ENCODE data around the gene PAK1.
A peak's percentile ranks its signal among the peaks of the same experiment; 100 is the strongest.
"Not testable (repeated sequence)": the region's sequence is repeated elsewhere in the genome, so short reads cannot be mapped to it uniquely, and the experiment has no call there.

PAK1 gene

DNA sequence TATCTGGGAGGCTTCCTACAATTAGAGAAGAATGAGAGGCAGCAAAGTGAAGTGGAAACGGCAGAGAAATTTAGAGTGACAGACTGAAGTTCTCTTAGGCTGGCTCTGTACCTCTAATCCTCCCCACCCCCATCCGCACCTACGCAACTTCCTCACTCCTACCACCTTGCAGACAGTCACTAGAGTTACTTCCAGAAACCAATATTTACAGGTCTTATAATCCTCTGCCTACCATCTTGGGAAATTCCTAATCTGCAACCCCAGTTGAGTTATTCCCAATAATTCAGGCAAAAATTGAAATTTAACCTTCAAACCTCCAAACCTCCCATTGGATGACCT, 71.7 kb downstream of the PAK1 start:
- no peak for DNase-seq (ENCODE audit: low spot score)

DNA sequence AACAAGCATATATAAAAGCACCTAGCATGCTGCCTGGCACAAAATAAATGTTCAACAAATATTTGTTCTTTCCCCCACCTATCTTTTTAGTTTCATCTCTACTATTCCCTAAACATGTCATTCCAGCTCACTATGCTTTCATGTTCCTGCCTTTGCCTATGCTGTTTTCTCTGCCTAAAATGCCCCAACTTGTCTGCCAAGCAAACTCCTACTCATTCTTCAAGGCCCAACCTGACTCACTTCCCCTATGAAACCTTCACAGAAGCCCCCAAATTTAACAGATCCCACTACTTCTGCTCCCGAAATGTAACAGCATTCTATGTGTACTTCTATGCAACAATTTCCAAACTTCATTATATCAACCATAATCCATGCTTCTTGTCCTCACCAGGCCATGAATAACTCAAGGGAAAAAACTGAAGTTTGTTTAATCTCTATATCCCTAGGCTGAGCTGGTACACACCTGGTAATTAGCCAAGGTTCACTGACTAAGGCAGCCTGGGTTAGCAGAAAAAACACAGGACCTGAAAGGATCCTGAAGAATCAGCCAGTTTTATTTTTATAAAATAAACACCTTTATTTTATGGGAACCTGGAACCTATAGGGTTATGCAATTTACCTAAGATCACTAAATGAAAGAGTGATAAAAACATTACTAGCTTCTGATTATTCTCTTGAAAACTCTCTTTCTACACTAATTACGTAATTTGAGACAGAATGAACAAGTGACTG, 72.2 kb downstream of the PAK1 start:
- no peak for DNase-seq (ENCODE audit: low spot score)

DNA sequence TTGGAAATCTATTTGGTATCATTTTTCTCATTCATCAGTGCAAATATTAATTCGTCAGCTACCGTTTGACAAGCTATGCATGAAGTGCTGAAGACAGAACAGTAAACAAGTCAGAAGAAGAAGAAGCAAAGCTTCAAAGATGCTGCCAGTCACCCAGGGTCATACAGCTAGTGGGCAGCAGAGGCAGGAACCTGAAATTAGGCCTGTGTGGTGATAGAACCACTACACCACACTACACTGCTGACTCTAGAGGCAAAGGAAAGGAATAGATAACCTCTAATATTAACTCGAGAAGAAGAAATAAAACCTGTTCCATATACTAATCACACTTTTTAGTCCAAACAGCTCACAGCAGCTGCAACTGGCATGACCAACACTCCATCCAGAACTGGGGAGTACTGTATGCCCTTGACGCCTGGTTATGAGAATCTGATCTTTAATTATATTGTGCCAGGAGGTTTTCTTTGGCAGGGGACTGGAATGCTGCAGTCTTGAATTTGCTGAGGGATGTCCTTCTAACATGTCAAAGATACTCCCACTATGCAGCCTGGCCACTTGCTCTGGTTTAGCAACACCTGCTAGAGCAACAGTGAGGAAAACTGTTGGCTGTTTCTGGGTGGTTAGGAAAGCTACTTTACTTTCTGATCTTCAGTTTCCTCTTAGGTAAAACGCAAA, 73.0 kb downstream of the PAK1 start:
- DNase-seq (ENCODE audit: low spot score): no peak

DNA sequence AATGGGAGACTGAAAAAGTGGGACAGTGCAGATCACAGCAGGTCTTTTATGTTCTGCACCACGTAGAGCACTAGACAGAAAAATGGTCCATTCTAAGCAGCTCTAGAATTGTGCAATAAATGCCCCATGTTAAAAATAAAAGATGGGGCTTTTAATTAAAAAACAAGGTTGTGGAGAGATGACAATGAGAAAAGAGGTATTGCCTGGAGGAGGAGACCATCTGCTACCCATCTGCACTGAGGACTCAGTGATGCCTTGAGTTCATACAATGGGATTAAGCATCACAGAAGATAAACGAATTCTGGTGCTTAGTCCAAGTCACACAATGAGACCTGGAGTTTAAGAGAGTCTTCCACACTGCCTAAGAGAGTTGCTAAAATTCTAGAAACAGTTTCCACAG, 73.6 kb downstream of the PAK1 start:
- no peak for DNase-seq (ENCODE audit: low spot score)

DNA sequence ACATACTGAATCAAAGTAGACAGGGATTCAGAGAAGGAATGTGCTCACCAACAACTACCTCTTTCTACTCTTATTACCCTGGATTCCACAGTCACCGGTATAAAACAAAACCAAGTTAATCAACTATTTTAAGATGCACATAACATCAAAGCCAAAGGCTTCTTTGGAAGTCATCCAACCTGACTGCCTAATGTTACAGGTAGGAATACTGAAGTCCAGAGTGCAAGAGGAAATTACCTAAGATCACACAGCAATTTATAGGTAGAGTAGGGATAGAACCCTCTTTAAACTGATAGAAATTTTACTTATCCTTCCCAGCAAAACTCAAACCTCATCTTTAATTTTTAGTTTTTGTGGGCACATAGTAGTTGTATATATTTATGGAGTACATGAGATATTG, 76.3 kb downstream of the PAK1 start:
- DNase-seq (ENCODE audit: low spot score): no peak

DNA sequence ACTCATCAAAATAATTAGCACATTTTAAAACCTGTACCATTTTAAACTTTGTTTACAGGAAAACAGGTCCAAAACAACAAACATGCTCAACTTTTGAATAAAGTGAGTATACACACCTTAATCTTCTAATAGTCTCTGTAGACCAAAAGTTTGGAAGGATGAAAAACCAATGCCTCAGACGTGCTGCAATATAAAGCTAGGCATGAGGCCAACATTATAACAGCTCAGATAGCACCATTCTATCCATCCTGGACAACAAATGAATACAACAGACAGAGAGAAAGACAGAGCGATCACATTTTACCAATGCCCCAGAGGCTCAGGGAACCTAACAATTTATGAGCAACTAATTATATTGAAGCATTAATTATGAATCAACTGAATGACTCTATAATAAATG, 77.0 kb downstream of the PAK1 start:
- no peak for DNase-seq (ENCODE audit: low spot score)

DNA sequence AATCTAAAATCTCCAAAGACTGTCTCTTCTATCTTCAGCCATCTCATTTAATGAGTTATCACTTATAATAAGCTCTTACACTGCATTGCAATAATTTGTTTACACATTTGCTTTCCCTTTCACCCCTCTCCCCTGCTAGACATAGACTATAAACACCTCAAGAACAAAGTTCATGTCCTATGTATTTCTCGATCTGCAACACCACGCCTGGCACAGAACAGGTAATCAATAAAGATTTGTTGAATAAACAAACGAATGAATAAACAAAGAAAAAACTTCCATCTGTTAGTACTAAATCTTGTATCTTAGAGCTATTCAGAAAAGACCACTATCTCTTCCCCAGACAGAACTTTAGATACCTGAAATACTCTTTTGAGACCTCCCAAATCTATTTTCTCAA, 77.6 kb downstream of the PAK1 start:
- DNase-seq (ENCODE audit: low spot score): no peak

DNA sequence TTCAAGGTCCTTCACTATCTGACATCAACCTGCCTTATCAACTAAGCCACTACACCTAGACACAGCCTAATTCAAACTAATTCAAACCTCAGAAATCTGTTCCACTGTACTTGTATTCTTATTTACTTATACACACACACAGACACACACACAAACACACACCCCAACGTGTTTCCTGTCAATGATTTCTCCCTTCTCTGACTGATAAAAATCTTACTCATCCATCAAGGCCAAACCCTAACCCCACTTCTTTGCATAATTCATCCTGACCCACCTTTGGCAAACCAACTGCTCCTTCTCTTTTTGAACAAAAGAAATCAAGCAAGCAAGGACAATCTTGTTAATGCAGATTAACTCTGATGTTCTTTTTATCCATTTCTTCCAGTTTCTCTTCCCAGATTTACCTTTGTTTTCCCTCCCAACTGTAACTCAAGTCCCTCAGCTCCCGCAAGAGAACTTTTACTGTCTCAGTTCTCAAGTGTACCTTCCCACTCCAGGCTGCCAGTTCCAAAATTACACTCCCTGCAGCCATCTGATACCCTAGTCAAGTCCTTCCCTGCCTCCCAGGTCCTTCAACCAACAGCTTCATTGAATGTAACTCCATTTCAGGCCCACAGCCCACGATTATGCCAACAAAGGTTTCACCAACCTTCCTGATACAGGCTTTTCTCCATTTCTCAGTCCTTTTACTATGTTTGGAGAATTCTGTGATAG, 78.3 kb downstream of the PAK1 start:
- DNase-seq (ENCODE audit: low spot score): no peak

DNA sequence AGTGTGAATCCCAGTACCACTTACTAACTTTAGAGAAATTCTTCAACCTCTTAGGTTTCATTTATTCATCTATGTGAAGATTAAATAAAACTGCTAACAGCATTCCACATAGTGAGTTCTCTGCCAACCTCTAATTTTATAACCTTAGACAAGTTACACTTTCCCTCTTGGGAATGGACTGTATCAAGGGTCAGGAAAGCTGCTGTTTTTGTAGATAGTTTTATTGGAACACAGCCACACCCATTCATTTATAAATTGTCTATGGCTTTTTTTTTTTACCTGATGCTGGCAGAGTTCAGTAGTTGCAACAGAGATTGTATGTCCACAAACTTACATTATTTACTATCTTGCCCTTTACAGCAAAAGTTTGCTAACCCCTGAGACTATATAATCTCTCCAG, 81.1 kb downstream of the PAK1 start:
- DNase-seq (ENCODE audit: low spot score): no peak

DNA sequence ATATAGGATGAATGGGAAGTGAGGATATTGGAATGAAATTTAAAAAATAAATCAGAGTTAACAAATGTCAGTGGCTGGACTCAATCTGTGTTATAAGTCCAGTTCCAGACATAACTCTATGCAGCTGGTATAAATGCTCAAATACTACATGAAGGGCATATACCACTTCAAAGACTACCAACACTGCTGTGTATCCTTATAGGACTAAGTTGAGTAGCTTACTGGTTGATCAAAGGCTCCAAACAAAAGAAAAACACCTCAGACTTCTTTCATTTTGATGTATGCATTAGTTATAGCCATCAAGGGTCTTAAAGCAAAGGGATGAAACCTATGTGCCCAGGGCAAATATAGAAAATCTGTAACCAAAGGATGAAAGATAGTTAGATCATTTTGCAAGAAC, 86.2 kb downstream of the PAK1 start:
- no peak for DNase-seq (ENCODE audit: low spot score)

DNA sequence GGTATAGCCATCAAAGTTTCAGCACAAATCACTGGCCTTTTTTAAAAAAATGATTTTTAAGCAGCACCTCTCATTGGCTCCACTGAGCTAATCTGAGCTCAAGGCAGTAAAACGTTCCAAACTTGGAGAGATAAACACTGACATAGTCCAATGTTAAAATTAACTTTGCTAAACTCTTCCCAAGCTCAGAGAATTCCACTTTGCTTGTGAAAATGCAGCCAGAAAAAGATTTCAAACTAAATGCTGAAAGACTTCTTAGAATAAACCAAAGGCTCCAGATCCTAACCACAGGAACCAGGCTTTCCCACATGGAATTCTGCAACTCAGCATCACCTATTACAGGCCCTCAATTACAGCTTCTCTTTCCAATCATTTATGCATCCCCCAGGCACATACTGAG, 87.7 kb downstream of the PAK1 start:
- no peak for DNase-seq (ENCODE audit: low spot score)

DNA sequence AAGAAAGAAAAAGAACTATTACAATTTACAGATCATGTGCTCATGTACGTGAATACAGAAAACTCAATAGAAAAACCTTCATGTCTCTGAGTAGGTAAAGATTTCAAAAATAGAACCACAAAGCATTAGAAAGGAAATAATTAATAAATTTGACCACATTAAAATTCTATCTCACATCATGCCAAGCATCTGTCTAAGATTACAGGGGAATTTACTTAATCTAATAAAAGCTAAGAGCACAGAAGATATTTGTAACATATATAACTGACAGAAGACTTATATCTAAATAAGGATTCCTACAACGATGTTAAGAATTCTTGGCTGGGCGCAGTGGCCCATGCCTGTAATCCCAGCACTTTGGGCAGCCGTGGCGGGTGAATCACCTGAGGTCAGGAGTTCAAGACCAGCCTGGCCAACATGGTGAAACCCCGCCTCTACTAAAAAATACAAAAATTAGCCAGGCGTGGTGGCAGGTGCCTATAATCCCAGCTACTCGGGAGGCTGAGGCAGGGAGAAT, 88.6 kb downstream of the PAK1 start:
- DNase-seq (ENCODE audit: low spot score): not testable (repeated sequence)

DNA sequence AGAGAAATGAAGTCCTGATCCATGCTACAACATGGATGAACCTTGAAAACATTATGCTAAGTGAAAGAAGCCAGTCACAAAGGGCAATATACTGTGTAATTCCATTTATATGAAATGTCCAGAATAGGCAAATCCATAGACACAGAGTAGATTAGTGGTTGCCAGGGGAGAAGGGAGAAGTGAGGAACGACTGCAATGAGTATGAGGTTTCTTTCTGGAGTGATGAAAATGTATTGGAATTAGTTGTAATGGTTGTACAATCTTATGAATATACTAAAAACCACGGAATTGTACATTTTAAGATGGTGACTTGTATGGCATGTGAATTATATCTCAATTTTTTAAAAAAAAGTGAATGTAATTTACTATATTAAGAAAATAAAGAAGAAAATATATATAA, 89.3 kb downstream of the PAK1 start:
- DNase-seq (ENCODE audit: low spot score): no peak

DNA sequence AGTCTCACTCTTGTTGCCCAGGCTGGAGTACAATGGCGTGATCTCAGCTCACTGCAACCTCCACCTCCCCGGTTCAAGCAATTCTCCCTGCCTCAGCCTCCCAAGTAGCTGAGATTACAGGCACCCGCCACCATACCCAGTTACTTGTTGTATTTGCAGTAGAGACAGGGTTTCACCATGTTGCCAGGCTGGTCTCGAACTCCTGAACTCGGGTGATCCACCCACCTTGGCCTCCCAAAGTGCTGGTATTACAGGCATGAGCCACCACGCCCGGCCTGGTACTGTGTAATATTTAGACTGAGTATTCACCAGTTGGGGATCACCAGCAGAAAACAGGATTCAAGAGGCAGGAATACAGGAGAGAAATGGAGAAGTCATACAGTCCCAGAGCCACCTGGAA, 90.5 kb downstream of the PAK1 start:
- DNase-seq (ENCODE audit: low spot score): not testable (repeated sequence)

DNA sequence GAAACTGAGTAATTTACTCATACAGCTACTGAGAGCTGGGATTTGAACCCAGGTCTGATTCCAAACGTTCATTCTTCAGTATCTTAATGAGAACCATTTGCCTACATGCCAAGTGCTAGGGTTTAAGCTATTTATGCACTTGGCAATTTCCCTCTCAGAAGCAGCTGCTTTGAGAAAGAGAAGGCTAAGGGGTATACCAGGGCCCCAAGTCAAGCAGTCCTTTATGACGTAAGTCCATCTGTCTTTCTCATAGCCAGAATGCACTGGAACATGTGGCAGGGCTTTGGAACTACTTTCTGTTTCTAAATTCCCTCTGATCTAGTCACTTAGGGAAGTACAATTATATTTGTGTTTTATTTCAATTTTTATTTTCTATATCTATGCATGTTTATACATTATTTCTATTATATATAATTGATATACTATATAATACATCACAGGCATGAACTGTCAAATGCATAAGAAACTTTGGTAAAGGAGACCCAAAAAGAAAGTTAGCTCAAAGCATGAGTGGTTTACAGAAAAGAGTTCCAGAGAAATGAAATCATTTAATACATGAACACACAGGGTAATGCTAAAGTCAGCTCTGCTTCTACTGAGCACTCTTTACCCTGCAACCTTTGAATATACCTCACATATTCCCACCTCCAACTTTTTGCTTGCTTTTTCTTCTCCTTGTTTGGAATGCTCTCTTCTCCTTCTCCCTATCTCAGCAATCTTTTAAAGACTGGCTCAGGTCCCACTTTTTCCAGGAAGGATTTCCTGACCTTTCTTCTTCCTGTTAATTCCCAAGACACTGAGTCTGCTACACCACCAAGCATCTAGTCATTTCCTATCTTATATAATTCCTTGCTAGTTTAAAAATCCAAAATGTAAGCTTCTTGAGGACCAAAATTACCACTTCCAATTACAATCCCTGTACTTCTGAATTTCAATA, 91.9 kb downstream of the PAK1 start:
- DNase-seq (ENCODE audit: low spot score): peak; percentile 65

DNA sequence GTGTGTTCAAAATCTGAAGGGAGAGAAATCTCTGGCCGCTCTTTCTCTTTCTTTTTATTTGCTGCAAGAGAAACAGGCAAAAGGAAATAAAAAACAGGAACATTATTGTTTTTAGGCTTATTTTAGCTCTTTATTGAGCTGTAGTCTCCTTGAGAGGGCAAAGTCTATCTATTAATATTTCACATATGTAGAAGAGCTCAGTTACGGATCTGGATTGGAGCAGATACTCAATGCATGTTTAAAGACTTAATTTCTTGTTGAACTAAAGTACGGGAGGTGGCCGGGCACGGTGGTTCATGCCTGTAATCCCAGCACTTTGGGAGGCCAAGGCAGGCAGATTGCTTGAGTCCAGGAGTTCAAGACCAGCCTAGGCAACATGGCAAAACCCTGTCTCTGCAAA, 94.0 kb downstream of the PAK1 start:
- DNase-seq (ENCODE audit: low spot score): no peak

DNA sequence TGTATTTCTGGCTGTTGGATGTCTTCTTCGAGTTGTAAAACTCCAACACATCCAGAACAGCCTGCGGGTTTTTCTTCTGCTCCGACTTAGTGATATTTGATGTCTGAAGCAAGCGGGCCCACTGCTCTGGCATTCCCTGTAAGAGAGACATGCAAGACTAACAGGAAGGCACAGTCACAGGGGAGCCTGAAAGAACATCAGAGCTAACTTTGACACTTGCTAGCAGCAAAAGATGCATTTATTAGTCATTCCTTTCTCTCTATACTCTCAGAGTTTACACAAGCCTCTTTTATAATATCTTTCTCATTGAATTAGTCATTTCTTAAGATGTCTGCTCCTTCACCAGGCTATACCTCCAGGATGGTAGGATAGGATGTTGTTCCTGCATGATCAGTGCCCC, 94.6 kb downstream of the PAK1 start:
- DNase-seq (ENCODE audit: low spot score): peak; percentile 77

DNA sequence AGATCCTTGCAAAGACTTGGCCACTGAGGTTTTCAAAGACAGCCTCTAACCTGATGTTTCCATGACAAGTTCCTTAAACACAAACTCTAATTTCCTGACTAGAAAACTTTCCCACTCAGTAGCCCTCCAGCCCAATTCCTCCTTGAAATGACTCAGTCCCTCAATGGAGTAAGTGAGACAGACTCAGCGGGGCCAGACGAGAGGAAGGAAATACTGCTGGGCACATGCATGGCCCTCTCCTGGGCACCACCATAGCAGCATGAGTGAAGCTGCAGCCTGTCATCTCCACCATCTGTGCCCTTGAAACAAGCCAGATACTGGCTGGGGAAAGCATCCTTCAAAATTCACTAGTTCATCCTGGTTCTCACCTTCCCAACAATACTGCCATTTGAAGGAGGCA, 96.2 kb downstream of the PAK1 start:
- peak; percentile 86 for DNase-seq (ENCODE audit: low spot score)

DNA sequence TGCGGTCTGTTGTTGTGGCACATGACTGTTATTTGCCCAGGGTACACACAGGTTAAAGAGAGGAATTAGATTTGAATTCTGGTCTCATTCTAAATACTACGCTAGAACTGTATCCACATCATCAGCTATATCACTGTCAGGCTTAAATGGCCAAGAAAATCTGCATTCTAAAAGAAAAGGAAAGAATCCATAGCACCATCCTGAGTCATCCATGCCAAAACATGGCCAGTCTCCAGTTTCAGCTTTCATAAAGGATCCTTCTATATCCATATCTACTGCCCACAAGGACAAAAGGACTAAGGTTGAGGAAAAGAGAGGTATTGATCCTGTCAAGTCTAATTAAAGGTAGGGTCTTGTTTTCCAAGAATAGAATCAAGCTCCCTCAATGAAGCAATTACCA, 98.8 kb downstream of the PAK1 start:
- no peak for DNase-seq (ENCODE audit: low spot score)

DNA sequence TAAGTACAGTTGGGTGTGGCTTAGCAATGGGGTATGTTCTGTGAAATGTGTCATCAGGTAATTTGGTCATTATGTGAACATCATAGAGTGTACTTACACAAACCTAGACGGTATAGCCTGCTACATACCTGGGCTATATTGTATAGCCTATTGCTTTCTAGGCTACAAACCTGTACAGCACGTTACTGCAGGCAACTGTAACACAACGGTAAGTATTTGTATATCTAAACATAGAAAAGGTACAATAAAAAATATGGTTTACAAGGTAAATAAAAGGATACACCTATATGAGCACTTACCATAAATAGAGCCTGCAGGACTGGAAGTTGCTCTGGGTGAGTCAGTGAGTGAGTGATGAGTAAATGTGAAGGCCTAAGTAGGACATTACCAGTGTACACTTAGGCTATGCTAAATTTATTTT, 99.3 kb downstream of the PAK1 start:
- DNase-seq (ENCODE audit: low spot score): no peak

DNA sequence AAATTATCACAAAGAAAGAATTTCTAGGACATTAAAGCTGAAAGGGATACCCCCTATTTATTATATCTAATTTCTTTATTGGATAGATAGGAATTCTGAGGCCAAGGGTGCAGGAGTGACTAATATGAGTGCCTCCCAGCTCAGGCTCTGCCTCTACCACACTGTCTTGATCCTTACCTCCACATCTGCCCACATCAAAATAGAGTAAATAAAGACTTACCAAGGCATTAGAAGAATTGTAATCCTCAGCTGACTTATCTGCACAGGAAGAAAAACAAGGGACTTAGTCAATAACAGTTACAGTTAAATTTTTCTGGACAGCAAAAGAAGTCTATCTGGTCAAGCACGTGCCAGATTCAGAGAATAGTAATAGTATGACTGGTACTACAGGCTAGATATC, 99.8 kb downstream of the PAK1 start:
- DNase-seq (ENCODE audit: low spot score): no peak

DNA sequence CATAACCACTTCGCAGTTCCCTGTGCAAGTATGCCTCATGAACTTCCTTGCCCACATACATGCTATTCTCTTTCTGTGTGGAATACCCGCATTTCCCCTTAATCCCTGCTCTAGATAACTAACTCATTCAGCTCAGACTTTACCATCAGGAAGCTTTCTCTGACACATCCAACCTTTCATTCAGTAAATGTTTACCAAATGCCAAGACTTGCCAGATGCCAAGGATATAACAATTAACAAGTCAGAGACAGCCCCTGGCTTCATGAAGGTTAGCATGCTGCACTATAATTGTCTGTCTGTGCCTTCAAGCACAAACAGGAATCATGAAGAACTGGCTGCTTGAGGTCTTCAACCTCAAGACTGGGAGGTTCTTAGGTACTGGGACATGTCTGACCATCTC, 101.2 kb downstream of the PAK1 start:
- DNase-seq (ENCODE audit: low spot score): no peak
